ENCODE measurements around the gene NDUFC2. TPM values are rescaled to one million over a fixed set of nuclear protein-coding genes. Genes with fewer than 3 reads are reported as not detected.

NDUFC2 gene
- total and polyA plus RNA-seq, 2 of the 13 experiments (the other 11 are each of a cell fraction or from before 2014, with no cell fraction given): 256 to 363 TPM

GRCh38 chr11:78044706-78045105, 35.0 kb downstream of the NDUFC2 start (continued):
- TF ChIP-seq ZNF747 (CRISPR knock-in tag; IDR thresholded peaks at IDR 0.05; ENCODE audit: borderline replicate concordance) (no peak), KDM2A (CRISPR knock-in tag; IDR thresholded peaks at IDR 0.05; ENCODE audit: borderline replicate concordance, low read depth) (no peak), KDM4B (CRISPR knock-in tag; IDR thresholded peaks at IDR 0.05) (no peak), HBP1 (CRISPR knock-in tag; IDR thresholded peaks at IDR 0.05; ENCODE audit: low read depth) (0 out of 2 replicates have a peak, but pooled peaks have one; percentile 46), HMG20A (CRISPR knock-in tag; IDR thresholded peaks at IDR 0.05; ENCODE audit: borderline replicate concordance) (peak; percentile 14; the same call in 1 of the 2 replicates), RXRB (CRISPR knock-in tag; IDR thresholded peaks at IDR 0.05; ENCODE audit: borderline replicate concordance) (no peak), ZNF710 (CRISPR knock-in tag; IDR thresholded peaks at IDR 0.05; ENCODE audit: borderline replicate concordance) (no peak), DR1 (CRISPR knock-in tag; IDR thresholded peaks at IDR 0.05) (no peak), NR1H2 (CRISPR knock-in tag; IDR thresholded peaks at IDR 0.05; ENCODE audit: borderline replicate concordance, low read depth) (no peak), ZNF484 (CRISPR knock-in tag; IDR thresholded peaks at IDR 0.05; ENCODE audit: borderline replicate concordance, low read depth) (no peak), ZNF30 (CRISPR knock-in tag; IDR thresholded peaks at IDR 0.05) (no peak), ZNF136 (CRISPR knock-in tag; IDR thresholded peaks at IDR 0.05; ENCODE audit: low read depth) (no peak), SNAPC2 (CRISPR knock-in tag; IDR thresholded peaks at IDR 0.05) (no peak), JUNB (CRISPR knock-in tag; IDR thresholded peaks at IDR 0.05; ENCODE audit: borderline replicate concordance) (no peak), GTF3A (CRISPR knock-in tag; conservative IDR thresholded peaks at IDR 0.05) (no peak), SAP130 (CRISPR knock-in tag; IDR thresholded peaks at IDR 0.05; ENCODE audit: low read depth) (0 out of 2 replicates have a peak, but pooled peaks have one; percentile 44), RFXANK (CRISPR knock-in tag; IDR thresholded peaks at IDR 0.05) (no peak), SNAPC5 (CRISPR knock-in tag; IDR thresholded peaks at IDR 0.05; ENCODE audit: borderline replicate concordance) (no peak), HNF4A (CRISPR knock-in tag; IDR thresholded peaks at IDR 0.05) (peak; percentile 36; the same call in 1 of the 2 replicates), ZNF317 (CRISPR knock-in tag; IDR thresholded peaks at IDR 0.05) (no peak), HIVEP1 (CRISPR knock-in tag; IDR thresholded peaks at IDR 0.05) (no peak), ZNF614 (CRISPR knock-in tag; IDR thresholded peaks at IDR 0.05; ENCODE audit: borderline replicate concordance) (no peak), NR3C1 (CRISPR knock-in tag; IDR thresholded peaks at IDR 0.05) (no peak), SOX5 (CRISPR knock-in tag; IDR thresholded peaks at IDR 0.05; ENCODE audit: borderline replicate concordance) (peak; percentile 15; the same call in 1 of the 2 replicates), NFYC (CRISPR knock-in tag; IDR thresholded peaks at IDR 0.05) (no peak), MAX (IDR thresholded peaks at IDR 0.05) (no peak), PCBP2 (optimal IDR thresholded peaks at IDR 0.05; ENCODE audit: low read depth, low read length, poor library complexity, severe bottlenecking) (no peak), NFKB2 (CRISPR knock-in tag; IDR thresholded peaks at IDR 0.05; ENCODE audit: borderline replicate concordance) (no peak), ZMAT3 (CRISPR knock-in tag; conservative IDR thresholded peaks at IDR 0.05) (no peak), SP5 (CRISPR knock-in tag; IDR thresholded peaks at IDR 0.05; ENCODE audit: borderline replicate concordance, low read depth) (no peak), ARID2 (CRISPR knock-in tag; IDR thresholded peaks at IDR 0.05; ENCODE audit: borderline replicate concordance) (no peak)
